Left ventricle myocardium inferior (tissue), 1 donor: ENCODE measurements around the gene BROX. TPM values are rescaled to one million over a fixed set of nuclear protein-coding genes. Genes with fewer than 3 reads are reported as not detected.
A peak's percentile ranks its signal among the peaks of the same experiment; 100 is the strongest.

Experiments
- DNase-seq: peaks from one replicate; pipeline ENCODE4 v3.0.0-alpha.2; 2020
- H3K27ac ChIP-seq: fragments of 200-600 bp; replicated peaks from 2 replicates; pipeline ENCODE4 v1.8.0; 2021
- H3K27me3 ChIP-seq: fragments of 200-600 bp; 2 replicates; pipeline ENCODE4 v1.8.0; 2021; ENCODE audit warnings: low read depth
- H3K36me3 ChIP-seq: fragments of 200-600 bp; 2 replicates; pipeline ENCODE4 v1.8.0; 2021
- H3K4me1 ChIP-seq: fragments of 200-600 bp; 2 replicates; pipeline ENCODE4 v1.8.0; 2021
- H3K4me3 ChIP-seq: fragments of 200-600 bp; 2 replicates; pipeline ENCODE4 v1.8.0; 2021; ENCODE audit warnings: mild to moderate bottlenecking, moderate library complexity
- H3K9me3 ChIP-seq: fragments of 200-600 bp; replicated peaks from 2 replicates; pipeline ENCODE4 v1.8.0; 2021
- CTCF ChIP-seq: fragments of 200-600 bp; IDR thresholded peaks from 2 replicates; pipeline ENCODE4 v1.8.0; 2021; ENCODE audit warnings: antibody characterized with exemption, mild to moderate bottlenecking, borderline replicate concordance
- intact Hi-C: fragments of 100-400 bp; cut with micrococcal nuclease; formaldehyde crosslinking; loops from one replicate; pipeline ENCODE4 v1.11.0; 2022
- total RNA-seq: library from RNA; stranded (reverse); fragmentation: NEBNext Ultra II Directional; extraction: Animal tissue kit (Norgen Biotek cat#: 25700); gene quantifications from one replicate; pipeline ENCODE4 v1.2.1, GENCODE V29; 2021
- donor health status: DM: no; HTN: yes; CAD: no; lungs with severe emphysema.

Gene BROX
- total RNA-seq, 1 donor from 2014 or later, result 28.9 TPM

- peak overlapping the region; percentile 98 for H3K27ac ChIP-seq
- no peaks in the 10 kb centered on the region for H3K27me3 ChIP-seq
- peak overlapping the region; percentile 94 for H3K4me3 ChIP-seq
- H3K9me3 ChIP-seq, result no peaks in the 10 kb centered on the region
- TF ChIP-seq CTCF, result no peak
- H3K36me3 ChIP-seq, result peaks cover 27% of the 10 kb centered on the region
- peak; percentile 93 for DNase-seq
- intact Hi-C loops, result no loop called here
- H3K4me1 ChIP-seq, result peaks cover 61% of the 10 kb centered on the region
Measured at GRCh38 chr1:222713091-222713961, 962 bp downstream of the BROX start.

- Histone ChIP-seq H3K27me3 (no peaks in the 10 kb centered on the region), H3K27ac (no peak overlapping the region), H3K4me1 (peaks cover 30% of the 10 kb centered on the region), H3K9me3 (no peaks in the 10 kb centered on the region), H3K36me3 (peaks cover 57% of the 10 kb centered on the region), H3K4me3 (no peak overlapping the region)
- no peak for TF ChIP-seq CTCF
- intact Hi-C loops, result no loop called here
- DNase-seq, result no peak
Measured at GRCh38 chr1:222716393-222716792, 4.0 kb downstream of the BROX start.

- no peaks in the 10 kb centered on the region for H3K9me3 ChIP-seq
- H3K27ac ChIP-seq, result no peak overlapping the region
- no peak overlapping the region for H3K4me3 ChIP-seq
- peaks cover 99% of the 10 kb centered on the region for H3K36me3 ChIP-seq
- TF ChIP-seq CTCF, result no peak
- no peaks in the 10 kb centered on the region for H3K4me1 ChIP-seq
- H3K27me3 ChIP-seq, result no peaks in the 10 kb centered on the region
- DNase-seq, result no peak
- intact Hi-C loops, result loop anchor here (10.0 kb wide), 1 partner anchor 74 kb away; no protein-coding TSS in a partner anchor
Measured at GRCh38 chr1:222728746-222729145, 16.4 kb downstream of the BROX start.

GRCh38 chr1:222730866-222731265 lies 18.5 kb downstream of the BROX start:
- no peak overlapping the region for H3K27ac ChIP-seq
- no peaks in the 10 kb centered on the region for H3K27me3 ChIP-seq
- H3K36me3 ChIP-seq, result peaks cover 97% of the 10 kb centered on the region
- no peak for DNase-seq
- no peaks in the 10 kb centered on the region for H3K4me1 ChIP-seq
- no peak for TF ChIP-seq CTCF
- no peaks in the 10 kb centered on the region for H3K9me3 ChIP-seq
- no peak overlapping the region for H3K4me3 ChIP-seq
- intact Hi-C loops, result no loop called here

- no peak for DNase-seq
- TF ChIP-seq CTCF, result no peak
- no peaks in the 10 kb centered on the region for H3K4me1 ChIP-seq
- H3K4me3 ChIP-seq, result no peak overlapping the region
- intact Hi-C loops, result no loop called here
- no peaks in the 10 kb centered on the region for H3K27me3 ChIP-seq
- H3K9me3 ChIP-seq, result no peaks in the 10 kb centered on the region
- peaks cover 87% of the 10 kb centered on the region for H3K36me3 ChIP-seq
- H3K27ac ChIP-seq, result no peak overlapping the region
Measured at GRCh38 chr1:222732216-222733159, 20.1 kb downstream of the BROX start.
